HPDE6-E6E7 (cell line): ENCODE data around the gene LINGO4.
A peak's percentile ranks its signal among the peaks of the same experiment; 100 is the strongest.
"Not testable (repeated sequence)": the region's sequence is repeated elsewhere in the genome, so short reads cannot be mapped to it uniquely, and the experiment has no call there.

Experiments
- DNase-seq: peaks from one replicate; pipeline ENCODE4 v3.0.0; 2011; ENCODE audit warnings: missing footprints; ENCODE audit errors: extremely low spot score

LINGO4 gene

DNA sequence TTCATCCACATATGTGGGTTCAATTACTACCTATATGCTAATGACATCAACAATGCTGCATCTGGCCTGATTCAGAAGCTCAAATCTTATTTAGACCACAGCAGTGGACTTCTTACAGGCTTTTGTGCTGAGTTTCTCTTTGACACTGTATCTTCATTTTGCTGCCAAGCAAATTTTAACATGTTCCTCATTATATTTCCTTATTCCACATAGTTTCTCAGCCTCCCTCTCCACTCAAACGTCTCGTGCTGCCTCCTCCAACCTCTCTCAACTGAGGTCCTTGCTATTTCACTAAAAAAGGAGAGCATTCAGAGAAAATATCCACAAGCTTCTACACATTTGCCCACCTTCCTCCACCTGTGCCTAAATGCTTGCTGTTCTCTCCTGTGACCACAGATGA, 21.4 kb downstream of the LINGO4 start:
- DNase-seq, result no peak

DNA sequence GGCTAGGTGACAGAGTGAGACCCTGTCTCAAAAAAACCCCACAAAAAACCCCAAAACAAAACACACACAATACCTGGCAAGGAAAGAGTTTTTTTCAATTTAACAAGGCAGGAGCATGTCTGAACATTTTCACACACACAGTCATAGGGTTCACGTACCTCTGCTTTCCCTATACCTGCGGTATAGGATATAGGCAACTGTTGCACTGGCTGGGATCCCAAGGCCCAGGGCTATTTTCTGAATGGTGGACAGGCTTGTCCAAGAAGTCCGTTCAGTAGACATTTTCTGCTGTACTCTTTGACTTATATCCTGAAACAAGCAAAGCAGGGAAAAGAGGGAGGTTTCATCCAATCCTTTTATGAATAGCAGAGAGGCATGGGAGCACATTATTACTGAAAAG, 22.5 kb downstream of the LINGO4 start:
- no peak for DNase-seq

DNA sequence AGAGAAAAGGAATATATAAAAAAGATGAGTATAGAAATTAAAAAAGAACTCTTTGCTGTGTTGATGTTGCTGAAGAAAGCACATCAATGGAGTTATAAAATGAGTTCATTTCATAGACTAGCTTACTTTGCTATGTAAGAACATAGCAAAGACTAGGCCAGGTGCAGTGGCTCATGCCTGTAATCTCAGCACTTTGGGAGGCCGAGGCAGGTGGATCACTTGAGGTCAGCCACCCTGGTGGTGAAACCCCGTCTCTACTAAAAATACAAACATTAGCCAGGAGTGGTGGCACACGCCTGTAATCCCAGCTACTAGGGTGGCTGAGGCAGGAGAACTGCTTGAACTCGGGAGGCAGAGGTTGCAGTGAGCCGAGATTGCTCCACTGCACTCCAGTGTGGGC, 23.2 kb downstream of the LINGO4 start:
- not testable (repeated sequence) for DNase-seq

DNA sequence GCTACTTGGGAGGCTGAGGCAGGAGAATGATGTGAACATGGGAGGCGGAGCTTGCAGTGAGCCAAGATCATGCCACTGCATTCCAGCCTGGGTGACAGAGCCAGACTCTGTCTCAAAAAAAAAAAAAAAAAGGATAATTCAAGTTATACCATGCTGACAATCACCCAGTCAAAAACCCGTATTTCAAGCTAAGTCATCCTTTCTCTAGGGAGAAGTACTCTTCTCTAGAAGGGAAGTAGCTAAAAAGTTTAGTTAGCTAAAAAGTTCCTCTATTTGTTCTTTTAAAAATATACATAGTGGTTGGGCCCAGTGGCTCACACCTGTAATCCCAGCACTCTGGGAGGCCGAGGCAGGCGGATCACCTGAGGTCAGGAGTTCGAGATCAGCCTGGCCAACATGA, 24.5 kb downstream of the LINGO4 start:
- DNase-seq, result not testable (repeated sequence)

DNA sequence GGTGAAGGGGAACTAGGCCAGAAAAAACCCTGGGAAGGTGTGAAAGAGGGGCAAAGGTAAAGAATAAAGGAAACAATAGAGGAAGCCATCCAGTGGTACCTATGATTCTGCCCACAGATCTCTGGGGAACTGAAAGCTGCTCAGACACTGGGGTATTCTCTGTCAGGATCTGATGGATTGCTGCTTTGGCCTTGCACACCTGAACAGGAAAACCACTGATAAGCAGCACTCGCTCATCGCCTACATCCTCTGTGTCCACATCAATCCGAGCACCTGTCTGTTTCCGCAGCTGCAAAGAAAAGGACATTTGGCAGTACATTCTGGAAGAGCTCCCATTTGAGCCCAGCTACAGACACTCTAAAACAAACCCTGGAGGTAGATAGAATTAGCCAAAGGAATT, 25.4 kb downstream of the LINGO4 start:
- no peak for DNase-seq

DNA sequence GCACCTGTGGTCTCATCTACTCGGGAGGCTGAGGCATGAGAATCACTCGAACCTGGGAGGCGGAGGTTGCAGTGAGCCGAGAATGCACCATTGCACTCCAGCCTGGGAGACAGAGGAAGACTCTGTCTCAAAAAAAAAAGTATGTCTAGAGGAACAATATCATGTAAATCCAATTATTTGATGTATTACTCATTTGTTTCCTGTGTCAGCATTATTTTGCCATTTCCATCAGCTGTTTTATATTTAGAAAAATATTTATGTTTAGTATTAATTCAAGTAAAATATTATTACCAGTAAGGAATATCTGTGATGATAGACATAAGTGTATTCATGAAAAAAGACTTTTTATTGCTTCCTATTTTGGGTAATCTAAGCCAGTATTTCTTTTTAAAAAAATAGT, 27.9 kb downstream of the LINGO4 start:
- no peak for DNase-seq

GRCh38 chr1:151776665-151777062, 28.6 kb downstream of the LINGO4 start:
- no peak for DNase-seq

DNA sequence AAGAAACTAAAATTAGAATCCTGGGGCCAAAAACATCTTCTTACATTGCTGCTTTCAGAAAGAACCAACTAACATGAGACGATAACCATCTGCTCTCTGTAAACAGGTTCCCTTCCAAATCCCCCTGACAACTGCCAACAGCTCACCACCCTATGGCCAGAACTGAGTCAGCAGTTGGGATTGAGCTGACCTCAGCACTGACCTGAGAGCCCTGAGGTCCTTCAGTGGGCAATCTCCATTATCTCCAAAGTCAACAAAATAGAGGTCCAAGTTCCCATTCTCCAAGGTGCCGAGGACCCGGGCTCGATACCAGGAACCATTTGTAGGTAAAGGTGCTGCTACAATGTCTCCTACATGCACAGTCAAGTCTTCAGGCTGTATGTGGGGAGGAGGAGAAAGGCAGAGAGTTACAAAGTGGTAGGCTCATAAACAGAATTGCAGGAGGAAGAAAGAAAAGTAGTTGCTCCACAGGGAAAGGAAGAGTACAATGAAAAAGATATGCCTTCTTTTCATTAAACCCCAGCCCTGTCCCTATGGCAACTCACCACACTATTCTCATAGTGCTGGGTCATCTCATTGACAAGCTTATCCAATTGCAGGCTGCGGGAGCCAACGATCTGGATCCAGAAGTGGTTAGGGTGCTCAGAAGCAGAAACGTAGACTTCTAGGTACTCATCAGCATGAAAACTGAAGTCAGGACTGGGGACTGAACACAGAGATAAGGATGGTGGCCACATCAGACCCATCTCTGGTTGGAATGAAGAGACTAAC, 29.1 kb downstream of the LINGO4 start:
- no peak for DNase-seq

DNA sequence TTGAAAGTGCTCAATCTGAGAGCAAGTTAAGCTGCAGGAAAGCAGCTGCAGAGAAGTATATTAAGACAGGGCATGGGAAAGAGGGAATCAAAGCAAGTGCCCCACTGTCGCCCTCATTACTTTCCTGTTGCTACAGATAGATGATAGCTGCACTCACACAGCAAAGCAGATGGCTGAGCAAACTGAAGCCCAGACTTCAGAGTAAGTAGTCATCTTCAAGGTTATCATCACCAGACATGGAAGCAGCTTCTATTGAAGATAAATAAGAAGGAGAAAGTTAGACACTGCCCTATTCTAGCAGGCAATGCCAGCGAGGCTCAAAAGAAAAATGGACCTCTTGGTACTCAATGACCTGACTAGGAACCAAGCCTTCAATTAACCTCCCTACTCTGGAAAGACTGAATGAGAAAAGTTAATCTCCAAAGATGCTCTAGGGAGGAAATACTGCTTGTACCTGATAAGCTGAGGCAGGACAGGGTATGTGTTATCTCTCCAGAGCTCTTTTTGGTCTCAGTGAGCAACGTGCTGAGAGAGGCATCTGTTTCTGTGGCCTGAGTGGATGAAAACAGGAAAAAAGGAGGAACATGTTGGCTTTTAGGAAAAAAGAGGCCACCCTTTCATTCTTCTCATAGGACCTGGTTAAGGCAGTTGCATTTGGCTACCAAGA, 30.8 kb downstream of the LINGO4 start:
- DNase-seq, result no peak

DNA sequence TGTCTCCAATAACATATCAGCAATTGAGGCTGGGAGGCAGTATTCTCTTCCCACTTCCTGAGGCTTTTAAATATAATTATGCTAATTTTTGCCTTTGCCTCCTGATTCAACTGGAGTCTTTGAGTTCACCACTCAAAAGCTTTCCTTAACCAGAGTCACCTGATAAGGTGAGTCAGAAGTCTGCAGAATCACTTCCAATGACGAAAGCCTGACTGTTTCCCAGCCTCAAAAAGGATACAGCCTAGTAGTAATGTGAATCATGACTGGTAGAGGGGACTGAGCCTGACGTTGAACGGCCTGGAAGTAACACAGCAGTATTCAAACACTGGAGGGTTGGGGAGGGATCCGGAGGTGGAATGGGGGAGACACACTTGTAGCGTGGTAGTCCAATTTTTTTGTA, 31.5 kb downstream of the LINGO4 start:
- DNase-seq, result peak; percentile 94

DNA sequence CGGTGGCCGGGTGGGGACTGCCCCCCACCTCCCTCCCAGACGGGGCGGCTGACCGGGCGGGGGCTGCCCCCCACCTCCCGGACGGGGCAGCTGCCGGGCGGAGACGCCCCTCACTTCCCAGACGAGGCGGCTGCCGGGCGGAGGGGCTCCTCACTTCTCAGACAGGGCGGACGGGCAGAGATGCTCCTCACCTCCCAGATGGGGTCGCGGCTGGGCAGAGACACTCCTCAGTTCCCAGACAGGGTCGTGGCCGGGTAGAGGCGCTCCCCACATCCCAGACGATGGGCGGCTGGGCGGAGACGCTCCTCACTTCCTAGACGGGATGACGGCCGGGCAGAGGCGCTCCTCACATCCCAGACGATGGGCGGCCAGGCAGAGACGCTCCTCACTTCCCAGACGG, 35.9 kb downstream of the LINGO4 start:
- not testable (repeated sequence) for DNase-seq

- peak; percentile 63 for DNase-seq
Observed at GRCh38 chr1:151768351-151769066, 36.7 kb downstream of the LINGO4 start.

- DNase-seq, result no peak
Observed at GRCh38 chr1:151763990-151764389, 41.2 kb downstream of the LINGO4 start.

DNA sequence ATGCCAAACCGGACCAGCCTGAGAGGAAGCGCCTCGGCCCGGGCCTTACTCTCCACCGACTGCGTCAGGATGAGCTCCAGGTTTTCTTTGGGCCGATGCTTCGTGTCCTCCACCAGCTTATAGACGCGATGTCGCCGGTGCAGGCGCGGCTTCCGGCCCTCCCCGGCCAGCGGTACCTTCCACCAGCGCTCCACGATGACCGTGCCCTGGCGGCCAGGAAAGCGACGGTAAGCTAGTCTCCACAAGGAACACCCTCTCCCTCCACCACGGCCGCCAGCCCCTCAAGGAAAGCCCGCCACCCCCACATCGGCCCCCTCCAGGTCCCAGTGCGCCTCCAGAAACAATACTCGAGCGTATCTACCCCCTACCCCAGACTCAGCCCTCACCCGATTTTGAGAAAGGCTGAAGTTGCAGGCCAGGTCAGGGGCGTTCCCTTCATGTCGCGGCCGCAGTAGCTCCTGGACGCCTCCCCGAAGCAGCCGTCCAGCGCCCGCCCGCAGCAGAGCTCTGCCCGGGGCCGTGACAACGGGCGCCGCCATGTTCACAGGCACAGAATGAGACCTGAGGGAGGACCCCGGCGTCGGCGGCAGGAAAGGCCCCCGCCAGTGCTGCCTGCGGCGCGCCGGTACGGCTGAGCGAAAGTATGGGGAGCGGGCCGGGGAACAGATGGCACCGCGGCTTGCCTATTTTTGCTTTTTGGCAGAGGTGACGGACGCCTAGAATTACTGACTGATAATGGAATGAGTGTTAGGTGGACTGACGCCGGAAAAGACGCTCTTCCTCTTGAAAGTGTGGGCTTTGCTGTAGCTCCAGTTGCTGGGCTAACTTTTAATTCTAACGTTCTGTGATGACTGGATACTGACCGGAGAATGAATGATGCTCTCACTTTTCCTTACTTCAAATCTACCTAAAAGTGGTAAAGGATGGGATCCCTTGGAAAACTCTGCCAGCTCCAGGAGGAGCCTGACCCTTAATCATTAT, 42.0 kb downstream of the LINGO4 start, which contains the start of gene MRPL9:
Gene MRPL9, minus strand, starts transcription at position 556 of the 981 bp plus-strand sequence. Its CDS starts 17 bp downstream, at position 539.
- peak; percentile 81 for DNase-seq

- no peak for DNase-seq
Observed at GRCh38 chr1:151760597-151761385, 44.4 kb downstream of the LINGO4 start.

GRCh38 chr1:151759241-151759640, 46.0 kb downstream of the LINGO4 start:
- DNase-seq, result no peak

- peak; percentile 58 for DNase-seq
Observed at GRCh38 chr1:151756291-151756690, 48.9 kb downstream of the LINGO4 start.
